NT2/D1 (cell line): ENCODE data around the gene MACF1.

Experiments used
- YY1 ChIP-seq: IDR thresholded peaks from 2 replicates; pipeline ENCODE4 v1.6.1; 2011; ENCODE audit not compliant: insufficient read length, insufficient read depth
- ZNF274 ChIP-seq: IDR thresholded peaks from 2 replicates; pipeline ENCODE4 v1.6.1; 2011; ENCODE audit warnings: mild to moderate bottlenecking, low read depth, low read length

DNA sequence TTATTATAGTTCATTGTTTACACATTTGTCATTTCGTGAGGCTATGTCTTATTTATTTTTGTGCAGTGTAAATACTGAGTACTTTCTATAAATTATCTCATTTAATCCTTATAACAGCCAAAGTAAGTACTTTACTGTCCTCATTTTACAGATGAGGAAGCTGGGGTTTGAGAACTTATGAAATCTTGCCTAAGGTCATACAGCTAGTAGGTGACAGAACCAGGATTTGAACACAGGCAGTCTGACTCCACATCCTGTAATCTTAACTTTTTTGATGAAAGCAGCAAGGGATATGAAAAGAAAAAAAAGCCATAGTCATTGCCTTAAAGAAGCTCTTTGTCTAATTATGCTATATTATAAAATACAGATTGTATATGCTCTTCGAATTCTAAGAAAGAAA is 179.8 kb downstream of the MACF1 start:
- TF ChIP-seq YY1 (no peak), ZNF274 (no peak)
